ENCODE results near the gene TXNIP.
A peak's percentile ranks its signal among the peaks of the same experiment; 100 is the strongest.

The TXNIP gene

GRCh38 chr1:145962157-145963102 is 33.9 kb downstream of the TXNIP start:
- peak; percentile 69 for DNase-seq

GRCh38 chr1:145961425-145962156 is 34.8 kb downstream of the TXNIP start:
- peak; percentile 75 for DNase-seq

DNA sequence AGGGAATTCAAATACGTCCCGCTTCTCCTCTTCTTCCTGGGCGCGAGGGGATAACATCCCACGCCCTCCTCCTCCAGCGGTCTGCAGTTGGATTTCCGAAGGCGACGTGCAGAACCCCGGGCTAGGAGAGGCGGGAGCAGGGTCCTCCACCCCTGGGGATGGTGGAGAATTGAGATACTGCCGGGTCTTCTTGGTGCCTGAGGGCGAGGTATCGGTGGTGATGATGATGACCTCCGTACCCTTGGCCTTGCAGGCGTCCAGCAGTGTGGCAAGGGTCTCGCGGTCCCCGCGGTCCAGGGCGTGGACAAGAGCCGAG is 35.3 kb downstream of the TXNIP start:
- DNase-seq, result no peak

GRCh38 chr1:145960468-145961108 is 35.8 kb downstream of the TXNIP start:
- DNase-seq, result no peak

GRCh38 chr1:145959957-145960467 is 36.4 kb downstream of the TXNIP start:
- no peak for DNase-seq

GRCh38 chr1:145959333-145959732 is 37.0 kb downstream of the TXNIP start:
- no peak for DNase-seq

- DNase-seq, result no peak
Measured at GRCh38 chr1:145958734-145959133, 37.6 kb downstream of the TXNIP start.

GRCh38 chr1:145957443-145958319 is 38.7 kb downstream of the TXNIP start, which contains the start of gene LIX1L:
TSS of gene LIX1L (minus strand) at chr1:145958017. CDS start at chr1:145957927, 90 bp downstream.
- peak; percentile 99 for DNase-seq

GRCh38 chr1:145956781-145957442 is 39.5 kb downstream of the TXNIP start:
- DNase-seq, result peak; percentile 14

DNA sequence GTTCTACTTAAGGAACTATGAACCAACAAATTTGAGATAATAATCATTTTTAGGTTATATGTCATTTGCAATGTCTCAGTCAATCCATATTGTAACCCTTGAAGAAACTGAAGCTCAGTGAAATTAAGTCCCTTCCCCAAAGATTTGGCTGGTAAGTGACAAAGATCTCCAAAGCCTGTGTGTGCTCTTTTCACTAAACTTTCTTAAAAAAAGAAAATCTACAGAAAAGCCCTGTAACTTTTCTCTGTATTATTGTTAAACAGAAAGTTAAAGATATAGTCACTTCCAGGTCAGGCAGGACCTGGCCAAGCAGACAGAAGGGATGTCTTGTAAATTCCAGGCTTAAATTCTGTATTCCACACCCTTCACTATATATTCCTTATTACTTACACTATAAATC is 40.0 kb downstream of the TXNIP start:
- no peak for DNase-seq

DNA sequence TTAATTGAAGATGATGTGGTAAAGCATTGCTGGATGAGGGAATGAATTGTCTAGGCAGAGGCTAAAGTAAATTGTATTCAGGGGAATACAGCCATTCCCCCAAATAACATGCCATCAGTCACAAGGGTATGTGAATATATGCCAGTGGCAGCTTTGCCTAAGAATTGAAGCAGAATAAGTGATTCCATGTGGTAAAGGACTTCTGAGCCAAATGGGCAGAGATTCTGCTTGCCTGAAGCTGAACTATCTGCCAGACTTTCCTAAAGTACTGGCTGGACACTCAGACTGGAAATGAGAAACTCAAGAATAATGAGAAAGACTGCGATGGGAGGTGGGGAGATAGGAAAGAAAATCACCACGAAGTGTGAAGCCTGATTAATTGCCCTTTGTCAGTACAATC is 40.9 kb downstream of the TXNIP start:
- DNase-seq, result no peak

GRCh38 chr1:145953861-145954260 is 42.5 kb downstream of the TXNIP start:
- DNase-seq, result no peak

- no peak for DNase-seq
Measured at GRCh38 chr1:145952903-145953302, 43.5 kb downstream of the TXNIP start.

DNA sequence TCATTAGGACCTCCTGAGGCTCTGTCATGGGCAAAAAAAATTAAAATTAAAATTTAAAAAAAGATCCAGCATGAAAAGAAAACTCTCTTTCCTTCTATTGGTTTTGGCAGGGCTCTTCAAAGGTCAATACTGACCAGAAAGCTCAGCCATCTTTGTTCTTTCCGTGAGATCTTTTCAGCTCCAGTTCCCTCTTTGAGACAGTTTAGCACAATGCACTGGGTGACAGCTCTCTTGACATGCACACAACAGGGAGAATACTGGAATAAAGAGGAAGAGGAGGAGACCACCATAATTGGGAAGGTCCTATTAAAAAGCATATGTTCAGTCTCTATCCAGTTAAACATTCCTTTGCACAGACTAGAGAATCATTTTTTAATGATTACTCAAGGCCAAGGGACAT is 44.9 kb downstream of the TXNIP start:
- no peak for DNase-seq

GRCh38 chr1:145949219-145949618 is 47.2 kb downstream of the TXNIP start:
- no peak for DNase-seq

DNA sequence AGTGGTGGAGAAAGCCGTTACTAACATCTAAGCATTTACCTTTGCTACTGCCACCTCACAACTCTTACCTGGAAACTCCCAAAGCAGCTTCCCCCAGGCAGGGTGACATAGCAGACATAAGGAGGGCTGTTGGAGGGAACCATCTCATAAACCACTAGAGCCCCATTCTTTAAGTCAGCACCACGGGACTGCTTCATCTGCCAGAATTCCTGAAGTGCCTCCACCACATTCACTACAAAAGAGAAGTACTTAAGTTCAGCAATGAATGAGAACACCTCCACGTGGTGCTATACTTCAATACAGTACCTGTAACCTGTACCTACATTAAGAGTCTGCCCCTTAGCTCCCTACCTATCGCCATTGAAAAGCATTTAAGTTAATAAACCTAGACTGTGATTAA is 48.8 kb downstream of the TXNIP start:
- no peak for DNase-seq

GRCh38 chr1:145946477-145946986 is 49.8 kb downstream of the TXNIP start:
- no peak for DNase-seq

GRCh38 chr1:145944532-145944931 is 51.8 kb downstream of the TXNIP start:
- DNase-seq, result no peak

- DNase-seq, result no peak
Measured at GRCh38 chr1:145942871-145943270, 53.5 kb downstream of the TXNIP start.

Data from RPMI8226 (cell line).